Keratinocyte (primary cell): ENCODE data around the gene FHIT. TPM values are rescaled to one million over a fixed set of nuclear protein-coding genes. Genes with fewer than 3 reads are reported as not detected.

Experiments
- DNase-seq: peaks from one replicate; pipeline ENCODE4 v3.0.0-alpha.2; 2011; ENCODE audit warnings: low read depth, missing footprints, low spot score
- FAIRE-seq: peaks from 2 replicates; lab custom pipeline; 2011; peaks lifted over from hg19 to GRCh38; lab: Jason Lieb, UNC
- H2AFZ ChIP-seq: 2 replicates; pipeline ENCODE4 v1.6.0; 2012; ENCODE audit warnings: low read length, control low read depth, inconsistent platforms; ENCODE audit not compliant: control insufficient read depth
- H3K27ac ChIP-seq: 2 replicates; pipeline ENCODE4 v1.5.1; 2011; ENCODE audit warnings: low read length; ENCODE audit not compliant: control insufficient read depth, insufficient read depth
- H3K27me3 ChIP-seq: 3 replicates; pipeline ENCODE4 v1.6.0; 2011; ENCODE audit warnings: low read length; ENCODE audit not compliant: control insufficient read depth, insufficient read depth; ENCODE audit errors: extremely low read depth
- H3K36me3 ChIP-seq, 2 experiments: 2 replicates in 1 of 2; 3 replicates in 1 of 2; pipeline ENCODE4 v1.5.1; 2011; ENCODE audit warnings: low read length in 2 of 2, mild to moderate bottlenecking in 1 of 2; ENCODE audit not compliant: control insufficient read depth in 2 of 2, insufficient read depth in 2 of 2; ENCODE audit errors: extremely low read depth in 1 of 2
- H3K4me1 ChIP-seq: 3 replicates; pipeline ENCODE4 v1.5.1; 2011; ENCODE audit warnings: low read length; ENCODE audit not compliant: control insufficient read depth, insufficient read depth; ENCODE audit errors: extremely low read depth
- H3K4me2 ChIP-seq: 3 replicates; pipeline ENCODE4 v1.6.0; 2011; ENCODE audit warnings: low read depth, low read length; ENCODE audit not compliant: control insufficient read depth, insufficient read depth; ENCODE audit errors: extremely low read depth
- H3K4me3 ChIP-seq, 3 experiments: fragments of 200-600 bp in 1 of 3; sonication (generic) in 1 of 3; 2 replicates in 2 of 3; 3 replicates in 1 of 3; pipeline ENCODE4 v1.5.1; 2011 to 2016; ENCODE audit warnings: low read length in 3 of 3, mild to moderate bottlenecking in 3 of 3, control low read depth in 2 of 3, inconsistent platforms in 1 of 3, low read depth in 1 of 3, mixed read lengths in 1 of 3, mixed run types in 1 of 3, moderate library complexity in 1 of 3; ENCODE audit not compliant: control insufficient read depth in 2 of 3, insufficient read depth in 2 of 3; ENCODE audit errors: extremely low read depth in 1 of 3
- H3K79me2 ChIP-seq: 2 replicates; pipeline ENCODE4 v1.6.0; 2012; ENCODE audit warnings: low read length; ENCODE audit not compliant: control insufficient read depth, insufficient read depth
- H3K9ac ChIP-seq: 3 replicates; pipeline ENCODE4 v1.6.0; 2011; ENCODE audit warnings: low read length; ENCODE audit not compliant: control insufficient read depth, insufficient read depth; ENCODE audit errors: extremely low read depth
- H3K9me1 ChIP-seq: 3 replicates; pipeline ENCODE4 v1.6.0; 2011; ENCODE audit warnings: low read length; ENCODE audit not compliant: control insufficient read depth, insufficient read depth; ENCODE audit errors: extremely low read depth
- H3K9me3 ChIP-seq: 2 replicates; pipeline ENCODE4 v1.5.1; 2012; ENCODE audit warnings: low read depth, low read length; ENCODE audit not compliant: control insufficient read depth
- H4K20me1 ChIP-seq: 3 replicates; pipeline ENCODE4 v1.6.0; 2011; ENCODE audit warnings: low read length; ENCODE audit not compliant: control insufficient read depth, insufficient read depth; ENCODE audit errors: extremely low read depth
- CTCF ChIP-seq, 3 experiments: IDR thresholded peaks in 1 of 3; conservative IDR thresholded peaks in 1 of 3; optimal IDR thresholded peaks in 1 of 3; 2 replicates in 2 of 3; 3 replicates in 1 of 3; pipeline versions ENCODE3 to v1.5.1; 2011; ENCODE audit warnings: low read length in 3 of 3, mild to moderate bottlenecking in 3 of 3, moderate library complexity in 2 of 3, control low read depth in 1 of 3, inconsistent platforms in 1 of 3; ENCODE audit not compliant: insufficient read depth in 2 of 3; ENCODE audit errors: extremely low read depth in 1 of 3
- EZH2 ChIP-seq: IDR thresholded peaks from one replicate; pipeline ENCODE4 v1.6.1; 2012; ENCODE audit warnings: inconsistent platforms, mild to moderate bottlenecking, low read length, moderate library complexity
- dilution Hi-C: fragments of 300-500 bp; cut with MboI; formaldehyde crosslinking; loops from one replicate; pipeline ENCODE4 v1.7.0; 2020; ENCODE audit warnings: low sequenced_read_pairs; ENCODE audit not compliant: extremely low pct_ligation_motif_present
- polyA plus RNA-seq, 5 experiments: library from polyadenylated mRNA; depleted of rRNA in 3 of 5; stranded (reverse) in 3 of 5; stranded (forward) in 1 of 5; unstranded in 1 of 5; fragments of >200 nt; gene quantifications; 1 replicate in 1 of 5; 2 replicates in 3 of 5; 3 replicates in 1 of 5; pipeline versions ENCODE4 v1.2.1 to v1.2.3, GENCODE V29; 2011 to 2012; ENCODE audit warnings: missing spikeins in 2 of 5, low read depth in 1 of 5, low replicate concordance in 1 of 5

The FHIT gene
- polyA plus RNA-seq, 1 donor (not counting 4 experiments of a cell fraction or from before 2014, with no cell fraction given) = 2.2 TPM

- dilution Hi-C loops = no loop called here
- FAIRE-seq (no peak), DNase-seq (no peak)
- H3K4me1 ChIP-seq = no peaks in the 10 kb centered on the region
- no peak overlapping the region for H3K9ac ChIP-seq
- H3K4me2 ChIP-seq = no peak overlapping the region
- no peaks in the 10 kb centered on the region for H3K79me2 ChIP-seq
- H2AFZ ChIP-seq = no peak overlapping the region
- H3K9me1 ChIP-seq = no peaks in the 10 kb centered on the region
- H3K36me3 ChIP-seq = no peaks in the 10 kb centered on the region
- peaks cover 3% of the 10 kb centered on the region for H3K27me3 ChIP-seq
- H3K27ac ChIP-seq = no peak overlapping the region
- no peak for TF ChIP-seq EZH2
- TF ChIP-seq CTCF (optimal IDR thresholded peaks at IDR 0.05 in 1 of 3, IDR thresholded peaks at IDR 0.05 in 1 of 3, conservative IDR thresholded peaks at IDR 0.05 in 1 of 3; ENCODE audit: extremely low read depth in 1 of 3, insufficient read depth in 2 of 3, low read length in 3 of 3) = no peak
- H4K20me1 ChIP-seq = no peaks in the 10 kb centered on the region
- H3K4me3 ChIP-seq = no peak overlapping the region
- H3K9me3 ChIP-seq = no peaks in the 10 kb centered on the region
Observed at GRCh38 chr3:60095516-60095915, 1155.7 kb downstream of the FHIT start.

DNA sequence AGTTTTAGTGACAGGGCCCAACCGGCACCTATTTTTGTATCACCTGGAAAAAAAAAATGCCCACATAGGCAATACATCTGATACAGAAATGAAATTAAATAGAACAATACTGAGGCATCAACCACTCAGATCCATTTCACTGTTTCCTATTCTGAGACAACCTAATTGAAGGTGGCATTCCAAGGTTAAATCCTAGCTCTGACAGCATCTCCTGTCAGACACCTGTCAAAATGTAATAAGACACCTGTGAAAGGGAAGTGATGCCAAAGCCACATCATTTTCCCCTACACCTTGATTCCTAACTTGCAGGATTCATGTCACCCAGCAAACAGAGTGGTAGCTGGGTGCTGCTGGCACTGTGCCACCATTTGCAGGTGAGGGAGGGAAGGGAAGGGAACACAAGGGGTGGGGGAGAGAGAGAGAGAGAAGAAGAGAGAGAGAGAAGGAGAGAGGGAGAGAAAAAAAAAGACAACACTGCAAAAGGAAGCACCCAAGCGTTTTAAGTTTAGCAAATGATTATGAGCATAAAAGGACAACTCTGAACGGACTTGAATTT, 1156.8 kb downstream of the FHIT start:
- dilution Hi-C loops = no loop called here
- no peak for FAIRE-seq

More for the DNA sequence above, 1156.8 kb downstream of the FHIT start:
- no peaks in the 10 kb centered on the region for H3K79me2 ChIP-seq
- TF ChIP-seq CTCF (optimal IDR thresholded peaks at IDR 0.05 in 1 of 3, IDR thresholded peaks at IDR 0.05 in 1 of 3, conservative IDR thresholded peaks at IDR 0.05 in 1 of 3; ENCODE audit: extremely low read depth in 1 of 3, insufficient read depth in 2 of 3, low read length in 3 of 3) (no peak), EZH2 (no peak)
- no peak overlapping the region for H2AFZ ChIP-seq
- H3K27me3 ChIP-seq = peaks cover 3% of the 10 kb centered on the region
- H4K20me1 ChIP-seq = no peaks in the 10 kb centered on the region
- H3K9me1 ChIP-seq = no peaks in the 10 kb centered on the region
- H3K9me3 ChIP-seq = no peaks in the 10 kb centered on the region
- no peak overlapping the region for H3K9ac ChIP-seq
- DNase-seq = no peak
- H3K4me3 ChIP-seq = no peak overlapping the region
- H3K27ac ChIP-seq = no peak overlapping the region
- H3K36me3 ChIP-seq = no peaks in the 10 kb centered on the region
- H3K4me2 ChIP-seq = no peak overlapping the region
- no peaks in the 10 kb centered on the region for H3K4me1 ChIP-seq
